ENCODE results near the gene METRN. TPM values are rescaled to one million over a fixed set of nuclear protein-coding genes. Genes with fewer than 3 reads are reported as not detected.

Gene METRN
- total and polyA plus RNA-seq, 12 donors, result 51.4 to 103 (median 60.5) TPM

DNA sequence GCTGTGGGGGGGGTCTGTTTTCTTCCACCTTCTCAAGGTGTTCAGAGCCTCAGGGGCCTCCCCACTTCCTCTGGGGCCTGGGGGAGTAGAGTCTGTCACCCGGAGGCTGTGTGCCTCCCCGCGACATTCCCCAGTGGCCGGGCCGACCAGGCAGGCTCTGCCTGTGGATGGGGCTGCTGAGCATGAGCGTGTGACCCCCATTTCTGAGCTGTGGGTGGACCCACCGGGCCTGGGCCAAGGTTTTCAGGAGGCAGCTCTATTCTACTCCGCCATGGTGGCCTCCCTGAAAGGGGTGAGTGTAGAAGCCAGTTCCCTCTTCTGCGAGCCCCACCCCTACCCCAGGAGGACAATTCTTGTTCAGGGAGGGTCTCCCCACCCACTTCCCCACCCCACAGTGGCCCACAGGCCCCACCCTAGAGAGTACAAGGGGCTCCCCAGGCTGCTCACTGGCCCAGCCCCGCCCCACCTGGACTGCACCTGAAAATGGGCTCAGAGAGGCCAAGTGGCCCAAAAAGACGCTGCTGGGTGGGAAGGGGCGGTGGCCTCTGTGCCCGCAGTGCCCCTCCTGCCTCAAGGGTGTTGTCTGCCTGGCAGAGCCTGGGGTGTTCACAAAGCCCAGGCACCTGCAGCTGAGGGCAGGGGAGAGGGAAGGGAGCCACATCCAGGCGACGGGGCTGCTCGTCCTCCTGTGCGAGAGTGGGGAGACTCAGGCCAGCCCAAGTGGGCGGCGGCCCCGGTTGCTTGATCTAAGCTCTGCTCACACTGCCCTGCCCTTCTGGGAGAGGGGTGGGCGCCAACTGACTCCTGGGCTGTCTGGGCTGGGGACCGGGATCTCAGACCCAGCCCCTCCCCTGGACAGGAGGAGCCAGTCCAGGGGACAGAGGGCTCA, 47.0 kb downstream of the METRN start:
- intact Hi-C loops (cut with DNase I), result no loop called here
- ATAC-seq, result no peak
- H3K4me1 ChIP-seq, result peaks cover 0 to 7% (median 0%) of the 10 kb centered on the region in 9 donors
- H3K4me3 ChIP-seq, result no peak overlapping the region
- no peaks in the 10 kb centered on the region for H3K36me3 ChIP-seq
- DNase-seq, result no peak
- no peak overlapping the region for H3K27ac ChIP-seq
- 64 to 68% methylated on average over 22 of the region's 22 CpGs for WGBS, 2 donors
- TF ChIP-seq, protein P1, sequence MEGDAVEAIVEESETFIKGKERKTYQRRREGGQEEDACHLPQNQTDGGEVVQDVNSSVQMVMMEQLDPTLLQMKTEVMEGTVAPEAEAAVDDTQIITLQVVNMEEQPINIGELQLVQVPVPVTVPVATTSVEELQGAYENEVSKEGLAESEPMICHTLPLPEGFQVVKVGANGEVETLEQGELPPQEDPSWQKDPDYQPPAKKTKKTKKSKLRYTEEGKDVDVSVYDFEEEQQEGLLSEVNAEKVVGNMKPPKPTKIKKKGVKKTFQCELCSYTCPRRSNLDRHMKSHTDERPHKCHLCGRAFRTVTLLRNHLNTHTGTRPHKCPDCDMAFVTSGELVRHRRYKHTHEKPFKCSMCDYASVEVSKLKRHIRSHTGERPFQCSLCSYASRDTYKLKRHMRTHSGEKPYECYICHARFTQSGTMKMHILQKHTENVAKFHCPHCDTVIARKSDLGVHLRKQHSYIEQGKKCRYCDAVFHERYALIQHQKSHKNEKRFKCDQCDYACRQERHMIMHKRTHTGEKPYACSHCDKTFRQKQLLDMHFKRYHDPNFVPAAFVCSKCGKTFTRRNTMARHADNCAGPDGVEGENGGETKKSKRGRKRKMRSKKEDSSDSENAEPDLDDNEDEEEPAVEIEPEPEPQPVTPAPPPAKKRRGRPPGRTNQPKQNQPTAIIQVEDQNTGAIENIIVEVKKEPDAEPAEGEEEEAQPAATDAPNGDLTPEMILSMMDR (IDR thresholded peaks at IDR 0.05), result no peak
- peaks cover 6 to 36% (median 10%) of the 10 kb centered on the region in 7 donors for H3K27me3 ChIP-seq
- H3K9me3 ChIP-seq, result no peaks in the 10 kb centered on the region

GRCh38 chr16:762595-763268, 47.8 kb downstream of the METRN start:
- DNase-seq (no peak), ATAC-seq (no peak)
- intact Hi-C loops (cut with DNase I), result no loop called here
- Histone ChIP-seq H3K36me3 (no peaks in the 10 kb centered on the region), H3K9me3 (no peaks in the 10 kb centered on the region), H3K4me1 (peaks cover 0 to 3% (median 0%) of the 10 kb centered on the region in 9 donors), H3K4me3 (no peak overlapping the region), H3K27ac (no peak overlapping the region), H3K27me3 (peaks cover 6 to 36% (median 10%) of the 10 kb centered on the region in 7 donors)
- TF ChIP-seq, protein P1 (IDR thresholded peaks at IDR 0.05), result no peak
- 71 to 74% methylated on average over 17 of the region's 17 CpGs for WGBS, 2 donors

- DNase-seq, result no peak
- peaks cover 6 to 36% (median 10%) of the 10 kb centered on the region in 7 donors for H3K27me3 ChIP-seq
- no peak overlapping the region for H3K27ac ChIP-seq
- ATAC-seq, result no peak
- H3K9me3 ChIP-seq, result no peaks in the 10 kb centered on the region
- no peaks in the 10 kb centered on the region for H3K4me1 ChIP-seq
- TF ChIP-seq, protein P1 (IDR thresholded peaks at IDR 0.05), result no peak
- no peaks in the 10 kb centered on the region for H3K36me3 ChIP-seq
- H3K4me3 ChIP-seq, result no peak overlapping the region
- 75% methylated on average over 19 to 21 of the region's 21 CpGs for WGBS, 2 donors
- intact Hi-C loops (cut with DNase I), result no loop called here
Measured at GRCh38 chr16:763369-764183, 48.7 kb downstream of the METRN start.

DNA sequence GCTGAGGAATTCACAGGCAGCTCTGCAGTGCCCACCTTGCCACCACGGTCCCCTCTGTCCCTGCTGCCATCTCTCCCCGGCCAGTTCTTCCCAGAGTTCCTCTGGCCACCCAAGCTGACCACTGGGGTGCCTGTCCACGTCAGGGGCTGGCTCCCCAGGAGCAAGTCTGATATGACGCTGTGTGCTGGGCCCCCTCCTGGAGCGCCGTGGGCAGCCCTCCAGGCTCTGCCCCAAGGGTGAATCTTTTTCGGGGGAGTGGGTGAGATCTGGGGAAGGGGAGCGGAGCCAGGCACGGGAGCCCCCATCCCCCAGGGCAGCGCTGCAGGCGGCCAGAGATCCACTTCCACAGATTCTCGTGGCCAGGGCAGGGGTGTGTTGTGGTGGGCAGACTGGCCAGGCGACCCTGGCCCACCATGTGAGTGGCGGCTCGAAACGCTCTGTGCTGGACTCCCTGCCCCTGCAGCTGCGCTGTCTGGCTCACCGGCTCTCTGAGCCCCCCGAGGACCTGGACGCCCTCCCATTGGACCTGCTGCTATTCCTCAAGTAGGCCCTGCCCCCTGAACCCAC, 49.3 kb downstream of the METRN start:
- no peaks in the 10 kb centered on the region for H3K4me1 ChIP-seq
- WGBS, 2 donors, result 71 to 75% methylated on average over 19 to 20 of the region's 20 CpGs
- H3K27ac ChIP-seq, result no peak overlapping the region
- no peaks in the 10 kb centered on the region for H3K9me3 ChIP-seq
- TF ChIP-seq, protein P1 (IDR thresholded peaks at IDR 0.05), result no peak
- peaks cover 6 to 36% (median 10%) of the 10 kb centered on the region in 7 donors for H3K27me3 ChIP-seq
- no peak overlapping the region for H3K4me3 ChIP-seq
- intact Hi-C loops (cut with DNase I), result no loop called here
- DNase-seq (no peak), ATAC-seq (no peak)
- H3K36me3 ChIP-seq, result no peaks in the 10 kb centered on the region
